HG03097 (cell line): ENCODE results near the gene MCM9.
A peak's percentile ranks its signal among the peaks of the same experiment; 100 is the strongest.
"Not testable (repeated sequence)": the region's sequence is repeated elsewhere in the genome, so short reads cannot be mapped to it uniquely, and the experiment has no call there.

Experiments
- ATAC-seq: cut with Tn5 transposase; IDR thresholded peaks from one replicate; pipeline ENCODE4 v1.9.1; 2021; ENCODE audit not compliant: unreplicated experiment, low FRiP score

Gene MCM9

GRCh38 chr6:118869350-118869749 is 65.6 kb downstream of the MCM9 start:
- ATAC-seq, result no peak

GRCh38 chr6:118868901-118869300 is 66.1 kb downstream of the MCM9 start:
- ATAC-seq, result not testable (repeated sequence)

- no peak for ATAC-seq
These were observed 67.8 kb downstream of the MCM9 start for GRCh38 chr6:118867181-118867580.

GRCh38 chr6:118865100-118865391 is 69.9 kb downstream of the MCM9 start:
- no peak for ATAC-seq

GRCh38 chr6:118864341-118865099 is 70.4 kb downstream of the MCM9 start:
- ATAC-seq, result no peak

GRCh38 chr6:118862443-118862842 is 72.5 kb downstream of the MCM9 start:
- no peak for ATAC-seq

- ATAC-seq, result no peak
These were observed 74.1 kb downstream of the MCM9 start for GRCh38 chr6:118860880-118861279.

- ATAC-seq, result no peak
These were observed 74.6 kb downstream of the MCM9 start for GRCh38 chr6:118860363-118860762.

- no peak for ATAC-seq
These were observed 75.4 kb downstream of the MCM9 start for GRCh38 chr6:118859517-118860064.

GRCh38 chr6:118856301-118856700 is 78.7 kb downstream of the MCM9 start:
- ATAC-seq, result no peak

- ATAC-seq, result no peak
These were observed 81.6 kb downstream of the MCM9 start for GRCh38 chr6:118853408-118853807.

- no peak for ATAC-seq
These were observed 90.0 kb downstream of the MCM9 start for GRCh38 chr6:118844915-118845314.

GRCh38 chr6:118843685-118844390 is 91.1 kb downstream of the MCM9 start:
- ATAC-seq, result peak; percentile 91

GRCh38 chr6:118830691-118831090 is 104.3 kb downstream of the MCM9 start:
- no peak for ATAC-seq

- ATAC-seq, result no peak
These were observed 105.0 kb downstream of the MCM9 start for GRCh38 chr6:118829817-118830478.

- no peak for ATAC-seq
These were observed 108.9 kb downstream of the MCM9 start for GRCh38 chr6:118826096-118826495.

GRCh38 chr6:118825661-118826060 is 109.3 kb downstream of the MCM9 start:
- no peak for ATAC-seq

- no peak for ATAC-seq
These were observed 119.5 kb downstream of the MCM9 start for GRCh38 chr6:118815495-118815894.

GRCh38 chr6:118813775-118814174 is 121.2 kb downstream of the MCM9 start:
- no peak for ATAC-seq

GRCh38 chr6:118812970-118813369 is 122.0 kb downstream of the MCM9 start:
- no peak for ATAC-seq

- ATAC-seq, result peak; percentile 85
These were observed 124.4 kb downstream of the MCM9 start for GRCh38 chr6:118810420-118811027.
